ENCODE measurements around the gene NR1D1. TPM values are rescaled to one million over a fixed set of nuclear protein-coding genes. Genes with fewer than 3 reads are reported as not detected.
A peak's percentile ranks its signal among the peaks of the same experiment; 100 is the strongest.

The NR1D1 gene
- total and polyA plus RNA-seq, 2 donors from 2014 or later: 7.1 to 30.8 TPM

- FAIRE-seq (no peak), DNase-seq (peak in 2 of 5 donors; percentile 46 to 76)
- intact Hi-C loops (cut with DNase I): no loop called here
- Histone ChIP-seq H3K27ac (ENCODE audit: low read depth in 2 of 2, low read length in 2 of 2) (peak overlapping the region; percentile 94 to 96), H3K4me1 (ENCODE audit: control insufficient read depth in 2 of 3, insufficient read depth in 2 of 3, low read depth in 1 of 3, low read length in 3 of 3) (peaks cover 18 to 77% (median 60%) of the 10 kb centered on the region in 3 donors), H3K36me3 (ENCODE audit: control insufficient read depth in 2 of 3, insufficient read depth in 3 of 3, low read length in 3 of 3) (no peaks in the 10 kb centered on the region), H3K4me3 (ENCODE audit: low read length in 3 of 3) (peak overlapping the region in 1 of 3 donors; percentile 21), H3K9me3 (ENCODE audit: control insufficient read depth in 2 of 3, insufficient read depth in 1 of 3, low read length in 3 of 3) (no peaks in the 10 kb centered on the region), H3K27me3 (ENCODE audit: control insufficient read depth, insufficient read depth, low read length) (no peaks in the 10 kb centered on the region), H3K9ac (ENCODE audit: low read length in 3 of 3) (peak overlapping the region in 2 of 3 donors; percentile 63 to 67)
- no peak for TF ChIP-seq CTCF (IDR thresholded peaks at IDR 0.05; ENCODE audit: borderline replicate concordance, extremely low read depth, insufficient read depth)
Observed at GRCh38 chr17:40107522-40108174, 7.3 kb upstream of the NR1D1 start.

- Histone ChIP-seq H3K9ac (ENCODE audit: low read length in 3 of 3) (peak overlapping the region in 1 of 3 donors; percentile 67), H3K36me3 (ENCODE audit: control insufficient read depth in 2 of 3, insufficient read depth in 3 of 3, low read length in 3 of 3) (no peaks in the 10 kb centered on the region), H3K27ac (ENCODE audit: low read depth in 2 of 2, low read length in 2 of 2) (peak overlapping the region; percentile 94 to 96), H3K27me3 (ENCODE audit: control insufficient read depth, insufficient read depth, low read length) (no peaks in the 10 kb centered on the region), H3K9me3 (ENCODE audit: control insufficient read depth in 2 of 3, insufficient read depth in 1 of 3, low read length in 3 of 3) (no peaks in the 10 kb centered on the region), H3K4me1 (ENCODE audit: control insufficient read depth in 2 of 3, insufficient read depth in 2 of 3, low read depth in 1 of 3, low read length in 3 of 3) (peaks cover 18 to 72% (median 53%) of the 10 kb centered on the region in 3 donors), H3K4me3 (ENCODE audit: low read length in 3 of 3) (peak overlapping the region in 1 of 3 donors; percentile 21)
- no peak for FAIRE-seq
- peak in 3 of 5 donors; percentile 45 to 86 (median 70) for DNase-seq
- intact Hi-C loops (cut with DNase I): no loop called here
- TF ChIP-seq CTCF (IDR thresholded peaks at IDR 0.05; ENCODE audit: borderline replicate concordance, extremely low read depth, insufficient read depth): no peak
Observed at GRCh38 chr17:40106760-40107521, 6.6 kb upstream of the NR1D1 start.

- Histone ChIP-seq H3K27me3 (ENCODE audit: control insufficient read depth, insufficient read depth, low read length) (no peaks in the 10 kb centered on the region), H3K4me1 (ENCODE audit: control insufficient read depth in 2 of 3, insufficient read depth in 2 of 3, low read depth in 1 of 3, low read length in 3 of 3) (peaks cover 19 to 70% (median 51%) of the 10 kb centered on the region in 3 donors), H3K9me3 (ENCODE audit: control insufficient read depth in 2 of 3, insufficient read depth in 1 of 3, low read length in 3 of 3) (no peaks in the 10 kb centered on the region), H3K36me3 (ENCODE audit: control insufficient read depth in 2 of 3, insufficient read depth in 3 of 3, low read length in 3 of 3) (no peaks in the 10 kb centered on the region), H3K27ac (ENCODE audit: low read depth in 2 of 2, low read length in 2 of 2) (peak overlapping the region; percentile 23 to 96), H3K4me3 (ENCODE audit: low read length in 3 of 3) (no peak overlapping the region), H3K9ac (ENCODE audit: low read length in 3 of 3) (no peak overlapping the region)
- DNase-seq (peak in 1 of 5 donors; percentile 55), FAIRE-seq (no peak)
- TF ChIP-seq CTCF (IDR thresholded peaks at IDR 0.05; ENCODE audit: borderline replicate concordance, extremely low read depth, insufficient read depth): no peak
- intact Hi-C loops (cut with DNase I): no loop called here
Observed at GRCh38 chr17:40105861-40106759, 5.7 kb upstream of the NR1D1 start.
